ENCODE data around the gene SLC6A11.

The SLC6A11 gene

GRCh38 chr3:10835406-10835805 lies 19.4 kb downstream of the SLC6A11 start:
- Histone ChIP-seq H3K9me3 (ENCODE audit: severe bottlenecking) (no peaks in the 10 kb centered on the region), H3K4me3 (ENCODE audit: severe bottlenecking) (no peak overlapping the region), H3K36me3 (ENCODE audit: low read depth) (no peaks in the 10 kb centered on the region), H3K27ac (ENCODE audit: poor library complexity, severe bottlenecking) (no peak overlapping the region), H3K4me1 (ENCODE audit: insufficient read depth, poor library complexity, severe bottlenecking) (no peaks in the 10 kb centered on the region), H3K27me3 (ENCODE audit: insufficient read depth, poor library complexity, severe bottlenecking) (no peaks in the 10 kb centered on the region)
- no peak for DNase-seq (ENCODE audit: low spot score)
- ATAC-seq (ENCODE audit: low read depth), result no peak
- TF ChIP-seq, protein P1, sequence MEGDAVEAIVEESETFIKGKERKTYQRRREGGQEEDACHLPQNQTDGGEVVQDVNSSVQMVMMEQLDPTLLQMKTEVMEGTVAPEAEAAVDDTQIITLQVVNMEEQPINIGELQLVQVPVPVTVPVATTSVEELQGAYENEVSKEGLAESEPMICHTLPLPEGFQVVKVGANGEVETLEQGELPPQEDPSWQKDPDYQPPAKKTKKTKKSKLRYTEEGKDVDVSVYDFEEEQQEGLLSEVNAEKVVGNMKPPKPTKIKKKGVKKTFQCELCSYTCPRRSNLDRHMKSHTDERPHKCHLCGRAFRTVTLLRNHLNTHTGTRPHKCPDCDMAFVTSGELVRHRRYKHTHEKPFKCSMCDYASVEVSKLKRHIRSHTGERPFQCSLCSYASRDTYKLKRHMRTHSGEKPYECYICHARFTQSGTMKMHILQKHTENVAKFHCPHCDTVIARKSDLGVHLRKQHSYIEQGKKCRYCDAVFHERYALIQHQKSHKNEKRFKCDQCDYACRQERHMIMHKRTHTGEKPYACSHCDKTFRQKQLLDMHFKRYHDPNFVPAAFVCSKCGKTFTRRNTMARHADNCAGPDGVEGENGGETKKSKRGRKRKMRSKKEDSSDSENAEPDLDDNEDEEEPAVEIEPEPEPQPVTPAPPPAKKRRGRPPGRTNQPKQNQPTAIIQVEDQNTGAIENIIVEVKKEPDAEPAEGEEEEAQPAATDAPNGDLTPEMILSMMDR (IDR thresholded peaks at IDR 0.05; ENCODE audit: poor library complexity, severe bottlenecking), result no peak

GRCh38 chr3:10836676-10837075 lies 20.6 kb downstream of the SLC6A11 start:
- Histone ChIP-seq H3K27ac (ENCODE audit: poor library complexity, severe bottlenecking) (no peak overlapping the region), H3K27me3 (ENCODE audit: insufficient read depth, poor library complexity, severe bottlenecking) (no peaks in the 10 kb centered on the region), H3K4me3 (ENCODE audit: severe bottlenecking) (no peak overlapping the region), H3K4me1 (ENCODE audit: insufficient read depth, poor library complexity, severe bottlenecking) (no peaks in the 10 kb centered on the region), H3K9me3 (ENCODE audit: severe bottlenecking) (no peaks in the 10 kb centered on the region), H3K36me3 (ENCODE audit: low read depth) (no peaks in the 10 kb centered on the region)
- ATAC-seq (ENCODE audit: low read depth), result no peak
- TF ChIP-seq, protein P1 (IDR thresholded peaks at IDR 0.05; ENCODE audit: poor library complexity, severe bottlenecking), result no peak
- DNase-seq (ENCODE audit: low spot score), result no peak

DNA sequence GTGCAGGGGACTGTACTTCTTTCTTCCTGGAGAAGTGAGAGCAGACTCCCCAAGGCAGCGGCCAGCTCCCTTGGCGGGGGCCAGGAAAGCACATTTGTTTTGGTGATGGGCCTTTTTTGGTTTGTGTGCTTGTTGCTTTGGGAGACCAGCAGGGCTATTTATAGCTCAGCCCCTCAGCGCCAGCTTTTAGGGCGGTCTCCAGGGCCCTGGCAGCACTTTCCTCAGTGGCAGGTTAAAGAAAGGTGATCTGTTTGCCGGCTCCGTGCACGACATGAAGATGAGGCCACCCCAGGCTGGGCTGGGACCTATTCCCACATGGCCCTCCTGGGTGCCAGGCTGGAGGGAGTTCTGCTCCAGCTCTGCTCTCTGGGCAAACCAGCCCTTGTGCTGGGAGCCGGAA lies 21.8 kb downstream of the SLC6A11 start:
- H3K4me3 ChIP-seq (ENCODE audit: severe bottlenecking), result no peak overlapping the region
- H3K4me1 ChIP-seq (ENCODE audit: insufficient read depth, poor library complexity, severe bottlenecking), result no peaks in the 10 kb centered on the region
- H3K27me3 ChIP-seq (ENCODE audit: insufficient read depth, poor library complexity, severe bottlenecking), result no peaks in the 10 kb centered on the region
- no peaks in the 10 kb centered on the region for H3K9me3 ChIP-seq (ENCODE audit: severe bottlenecking)
- DNase-seq (ENCODE audit: low spot score) (no peak), ATAC-seq (ENCODE audit: low read depth) (no peak)
- TF ChIP-seq, protein P1 (IDR thresholded peaks at IDR 0.05; ENCODE audit: poor library complexity, severe bottlenecking), result no peak
- H3K36me3 ChIP-seq (ENCODE audit: low read depth), result no peaks in the 10 kb centered on the region
- no peak overlapping the region for H3K27ac ChIP-seq (ENCODE audit: poor library complexity, severe bottlenecking)

- no peaks in the 10 kb centered on the region for H3K4me1 ChIP-seq (ENCODE audit: insufficient read depth, poor library complexity, severe bottlenecking)
- H3K36me3 ChIP-seq (ENCODE audit: low read depth), result no peaks in the 10 kb centered on the region
- H3K4me3 ChIP-seq (ENCODE audit: severe bottlenecking), result no peak overlapping the region
- no peaks in the 10 kb centered on the region for H3K27me3 ChIP-seq (ENCODE audit: insufficient read depth, poor library complexity, severe bottlenecking)
- TF ChIP-seq, protein P1 (IDR thresholded peaks at IDR 0.05; ENCODE audit: poor library complexity, severe bottlenecking), result no peak
- H3K9me3 ChIP-seq (ENCODE audit: severe bottlenecking), result no peaks in the 10 kb centered on the region
- no peak for DNase-seq (ENCODE audit: low spot score)
- no peak overlapping the region for H3K27ac ChIP-seq (ENCODE audit: poor library complexity, severe bottlenecking)
- ATAC-seq (ENCODE audit: low read depth), result no peak
These were observed 23.1 kb downstream of the SLC6A11 start for GRCh38 chr3:10839167-10839566.

DNA sequence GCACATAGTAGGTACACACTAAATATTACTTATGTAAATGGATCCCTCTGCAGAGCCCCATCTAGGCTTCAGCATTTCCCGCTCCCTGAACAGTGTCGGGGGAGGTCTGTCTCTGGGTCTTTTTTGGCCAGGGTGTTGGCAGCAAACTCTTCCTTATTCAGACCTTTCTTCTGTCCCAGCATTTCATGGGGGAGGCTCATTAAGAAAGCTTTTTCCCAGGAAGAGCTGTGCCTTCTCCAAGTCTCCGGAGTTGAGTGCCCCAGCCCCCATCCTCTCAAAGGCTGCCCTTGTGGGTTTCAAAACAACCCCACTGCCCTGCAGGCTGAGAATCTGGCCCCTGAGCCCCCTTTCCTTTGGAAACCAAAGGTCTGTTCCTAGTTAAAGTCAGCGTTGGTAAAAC lies 25.1 kb downstream of the SLC6A11 start:
- ATAC-seq (ENCODE audit: low read depth), result no peak
- TF ChIP-seq, protein P1 (IDR thresholded peaks at IDR 0.05; ENCODE audit: poor library complexity, severe bottlenecking), result no peak
- no peak overlapping the region for H3K27ac ChIP-seq (ENCODE audit: poor library complexity, severe bottlenecking)
- no peak overlapping the region for H3K4me3 ChIP-seq (ENCODE audit: severe bottlenecking)
- no peaks in the 10 kb centered on the region for H3K27me3 ChIP-seq (ENCODE audit: insufficient read depth, poor library complexity, severe bottlenecking)
- DNase-seq (ENCODE audit: low spot score), result no peak
- H3K9me3 ChIP-seq (ENCODE audit: severe bottlenecking), result no peaks in the 10 kb centered on the region
- H3K4me1 ChIP-seq (ENCODE audit: insufficient read depth, poor library complexity, severe bottlenecking), result no peaks in the 10 kb centered on the region
- H3K36me3 ChIP-seq (ENCODE audit: low read depth), result no peaks in the 10 kb centered on the region

All from RWPE2 (cell line).